PC-3 (cell line): ENCODE data around the gene NOP53. TPM values are rescaled to one million over a fixed set of nuclear protein-coding genes. Genes with fewer than 3 reads are reported as not detected.

ENCODE experiments used
- ATAC-seq: fragments of 200-7000 bp; cut with Tn5 transposase; 2 replicates; pipeline ENCODE4 v1.9.1; 2020; ENCODE audit warnings: mild to moderate bottlenecking, moderate library complexity
- BruUV-seq: library from RNA; stranded (reverse); fragments of 400-500 nt; replicated peaks from 2 replicates; lab custom pipeline; 2021; lab: Mats Ljungman, UMichigan
- CTCF ChIA-PET: fragments of 300-600 bp; sonication (Branson Sonifier 250); formaldehyde crosslinking; loops from one replicate; lab custom pipeline; 2022; ENCODE audit warnings: antibody characterized with exemption; lab: Charles Lee
- POLR2A ChIA-PET: fragments of 300-600 bp; sonication (Branson Sonifier 250); formaldehyde crosslinking; loops from one replicate; lab custom pipeline; 2022; ENCODE audit warnings: antibody characterized with exemption; ENCODE audit not compliant: unreplicated experiment; lab: Charles Lee
- DNase-seq: peaks from one replicate; pipeline ENCODE4 v3.0.0-alpha.2; 2015
- H2AFZ ChIP-seq: fragments of 300-600 bp; sonication (generic); 2 replicates; pipeline ENCODE4 v1.6.0; 2016; ENCODE audit warnings: antibody characterized with exemption, low read length
- H3F3A ChIP-seq: fragments of 300-600 bp; sonication (generic); one replicate; pipeline ENCODE4 v1.6.0; 2017; ENCODE audit warnings: antibody characterized with exemption, low read length, control low read depth, mild to moderate bottlenecking; ENCODE audit not compliant: unreplicated experiment
- H3K27ac ChIP-seq: fragments of 300-600 bp; sonication (generic); 2 replicates; pipeline ENCODE4 v1.5.1; 2016; ENCODE audit warnings: mild to moderate bottlenecking, low read length
- H3K27me3 ChIP-seq: fragments of 300-600 bp; sonication (generic); 2 replicates; pipeline ENCODE4 v1.6.1; 2016; ENCODE audit warnings: low read length, mixed read lengths
- H3K36me3 ChIP-seq: fragments of 300-600 bp; sonication (generic); 2 replicates; pipeline ENCODE4 v1.6.1; 2016; ENCODE audit warnings: low read depth, mixed run types, low read length, mixed read lengths
- H3K4me1 ChIP-seq: fragments of 300-600 bp; sonication (generic); 2 replicates; pipeline ENCODE4 v1.5.1; 2016; ENCODE audit warnings: low read length; ENCODE audit not compliant: insufficient read depth
- H3K4me2 ChIP-seq: fragments of 300-600 bp; sonication (generic); 2 replicates; pipeline ENCODE4 v1.6.0; 2016; ENCODE audit warnings: low read length
- H3K4me3 ChIP-seq: fragments of 300-600 bp; sonication (generic); 2 replicates; pipeline ENCODE4 v1.5.1; 2016; ENCODE audit warnings: mild to moderate bottlenecking, low read length, mixed read lengths
- H3K79me2 ChIP-seq: fragments of 300-600 bp; sonication (generic); 2 replicates; pipeline ENCODE4 v1.6.1; 2017; ENCODE audit warnings: low read length, mixed read lengths
- H3K9ac ChIP-seq: fragments of 300-600 bp; sonication (generic); 2 replicates; pipeline ENCODE4 v1.6.0; 2016; ENCODE audit warnings: mild to moderate bottlenecking, low read length
- H3K9me2 ChIP-seq: fragments of 300-600 bp; sonication (generic); replicated peaks from 2 replicates; pipeline ENCODE4 v1.6.1; 2016; ENCODE audit warnings: mixed run types, low read length, mixed read lengths
- H3K9me3 ChIP-seq: fragments of 300-600 bp; sonication (generic); 2 replicates; pipeline ENCODE4 v1.6.1; 2016; ENCODE audit warnings: low read length, mixed read lengths
- H4K20me1 ChIP-seq: fragments of 300-600 bp; sonication (generic); 2 replicates; pipeline ENCODE4 v1.6.1; 2016; ENCODE audit warnings: low read length, mixed read lengths
- EZH2 ChIP-seq: fragments of 300-600 bp; sonication (generic); IDR thresholded peaks from one replicate; pipeline ENCODE4 v1.6.1; 2017; ENCODE audit warnings: antibody characterized with exemption, mild to moderate bottlenecking, low read length; ENCODE audit not compliant: unreplicated experiment
- EZH2phosphoT487 ChIP-seq: fragments of 300-600 bp; sonication (generic); IDR thresholded peaks from 2 replicates; pipeline ENCODE4 v1.6.1; 2018; ENCODE audit warnings: mild to moderate bottlenecking, antibody characterized with exemption, low read length, borderline replicate concordance
- intact Hi-C: fragments of 100-400 bp; cut with micrococcal nuclease; formaldehyde crosslinking; loops from 2 replicates; pipeline ENCODE4 v1.9.0; 2023
- total RNA-seq: library from RNA; depleted of rRNA; stranded (reverse); fragments of >200 nt; gene quantifications from 2 replicates; pipeline ENCODE4 v1.2.3, GENCODE V29; 2014
- TF ChIP-seq, protein P1 (sequence below): fragments of 300-600 bp; sonication (generic); conservative IDR thresholded peaks from 2 replicates; pipeline ENCODE4 v1.5.1; 2017; ENCODE audit warnings: antibody characterized with exemption, low read depth, mild to moderate bottlenecking, low read length

The NOP53 gene
- total RNA-seq, 1 experiment from 2014 or later: 61.5 TPM

DNA sequence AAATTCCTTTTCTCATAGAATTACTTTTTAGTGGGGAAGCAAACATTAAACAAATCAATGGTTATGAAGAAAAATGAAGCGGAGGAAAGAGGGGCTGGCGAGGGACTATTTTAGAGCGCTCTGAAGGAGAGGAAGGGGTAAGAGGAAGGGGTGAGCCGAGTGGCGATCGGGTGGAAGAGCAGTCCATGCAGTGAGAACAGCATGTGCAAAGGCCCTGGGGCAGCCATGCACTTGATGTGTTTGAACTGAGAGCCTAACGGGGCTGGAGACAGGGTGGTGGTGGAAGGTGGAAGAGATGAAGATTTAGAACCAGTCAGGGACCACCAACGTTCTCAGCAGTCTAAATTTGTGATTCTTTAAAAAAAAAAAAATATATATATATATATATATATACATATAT lies 14.4 kb upstream of the NOP53 start:
- Histone ChIP-seq H3K4me1 (peaks cover 16% of the 10 kb centered on the region), H4K20me1 (no peaks in the 10 kb centered on the region), H3K9me2 (no peaks in the 10 kb centered on the region), H3K27ac (no peak overlapping the region), H3K9ac (no peak overlapping the region), H3K4me3 (no peak overlapping the region), H3K79me2 (no peaks in the 10 kb centered on the region), H3K36me3 (no peaks in the 10 kb centered on the region), H3K4me2 (no peak overlapping the region), H2AFZ (no peak overlapping the region), H3K9me3 (no peaks in the 10 kb centered on the region), H3F3A (peaks cover 13% of the 10 kb centered on the region), H3K27me3 (no peaks in the 10 kb centered on the region)
- POLR2A ChIA-PET: no interaction called here
- ATAC-seq (no peak), DNase-seq (no peak)
- BruUV-seq: no TSS peak
- intact Hi-C loops: no loop called here
- no peak for TF ChIP-seq EZH2
- TF ChIP-seq EZH2phosphoT487: no peak
- TF ChIP-seq, protein P1, sequence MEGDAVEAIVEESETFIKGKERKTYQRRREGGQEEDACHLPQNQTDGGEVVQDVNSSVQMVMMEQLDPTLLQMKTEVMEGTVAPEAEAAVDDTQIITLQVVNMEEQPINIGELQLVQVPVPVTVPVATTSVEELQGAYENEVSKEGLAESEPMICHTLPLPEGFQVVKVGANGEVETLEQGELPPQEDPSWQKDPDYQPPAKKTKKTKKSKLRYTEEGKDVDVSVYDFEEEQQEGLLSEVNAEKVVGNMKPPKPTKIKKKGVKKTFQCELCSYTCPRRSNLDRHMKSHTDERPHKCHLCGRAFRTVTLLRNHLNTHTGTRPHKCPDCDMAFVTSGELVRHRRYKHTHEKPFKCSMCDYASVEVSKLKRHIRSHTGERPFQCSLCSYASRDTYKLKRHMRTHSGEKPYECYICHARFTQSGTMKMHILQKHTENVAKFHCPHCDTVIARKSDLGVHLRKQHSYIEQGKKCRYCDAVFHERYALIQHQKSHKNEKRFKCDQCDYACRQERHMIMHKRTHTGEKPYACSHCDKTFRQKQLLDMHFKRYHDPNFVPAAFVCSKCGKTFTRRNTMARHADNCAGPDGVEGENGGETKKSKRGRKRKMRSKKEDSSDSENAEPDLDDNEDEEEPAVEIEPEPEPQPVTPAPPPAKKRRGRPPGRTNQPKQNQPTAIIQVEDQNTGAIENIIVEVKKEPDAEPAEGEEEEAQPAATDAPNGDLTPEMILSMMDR: no peak
- CTCF ChIA-PET: no interaction called here

DNA sequence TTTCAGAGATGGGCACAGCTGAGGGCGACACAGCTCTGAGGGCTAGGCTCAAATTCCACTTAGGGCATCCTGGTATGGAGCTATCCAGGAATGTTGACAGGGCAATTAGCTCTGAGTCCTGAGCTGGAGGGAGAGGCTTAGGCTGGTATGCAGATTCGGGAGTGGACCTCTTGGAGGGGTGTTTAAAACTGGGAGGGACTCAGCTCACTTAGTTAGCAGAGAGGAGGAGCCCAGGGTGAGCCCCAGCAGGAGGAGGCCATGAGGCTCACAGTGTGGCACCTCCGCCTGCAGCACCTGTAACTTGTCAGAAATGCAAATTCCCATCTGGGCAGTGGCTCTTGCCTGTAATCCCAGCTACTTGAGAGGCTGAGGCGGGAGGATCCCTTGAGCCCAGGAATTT lies 10.2 kb upstream of the NOP53 start:
- no peak overlapping the region for H3K27ac ChIP-seq
- ChIA-PET CTCF (no interaction called here), POLR2A (no interaction called here)
- no peaks in the 10 kb centered on the region for H3K27me3 ChIP-seq
- no peaks in the 10 kb centered on the region for H3K9me2 ChIP-seq
- no peak overlapping the region for H3K4me3 ChIP-seq
- H4K20me1 ChIP-seq: no peaks in the 10 kb centered on the region
- H3K4me2 ChIP-seq: no peak overlapping the region
- TF ChIP-seq, protein P1: no peak
- TF ChIP-seq EZH2phosphoT487: no peak
- TF ChIP-seq EZH2: no peak
- no TSS peak for BruUV-seq
- H3K9ac ChIP-seq: no peak overlapping the region
- H3K36me3 ChIP-seq: no peaks in the 10 kb centered on the region
- H3K9me3 ChIP-seq: no peaks in the 10 kb centered on the region
- intact Hi-C loops: no loop called here
- ATAC-seq: no peak
- peaks cover 5% of the 10 kb centered on the region for H3F3A ChIP-seq
- no peak for DNase-seq
- H3K79me2 ChIP-seq: no peaks in the 10 kb centered on the region
- H3K4me1 ChIP-seq: peaks cover 3% of the 10 kb centered on the region; the same call in 1 of the 2 replicates
- no peak overlapping the region for H2AFZ ChIP-seq

DNA sequence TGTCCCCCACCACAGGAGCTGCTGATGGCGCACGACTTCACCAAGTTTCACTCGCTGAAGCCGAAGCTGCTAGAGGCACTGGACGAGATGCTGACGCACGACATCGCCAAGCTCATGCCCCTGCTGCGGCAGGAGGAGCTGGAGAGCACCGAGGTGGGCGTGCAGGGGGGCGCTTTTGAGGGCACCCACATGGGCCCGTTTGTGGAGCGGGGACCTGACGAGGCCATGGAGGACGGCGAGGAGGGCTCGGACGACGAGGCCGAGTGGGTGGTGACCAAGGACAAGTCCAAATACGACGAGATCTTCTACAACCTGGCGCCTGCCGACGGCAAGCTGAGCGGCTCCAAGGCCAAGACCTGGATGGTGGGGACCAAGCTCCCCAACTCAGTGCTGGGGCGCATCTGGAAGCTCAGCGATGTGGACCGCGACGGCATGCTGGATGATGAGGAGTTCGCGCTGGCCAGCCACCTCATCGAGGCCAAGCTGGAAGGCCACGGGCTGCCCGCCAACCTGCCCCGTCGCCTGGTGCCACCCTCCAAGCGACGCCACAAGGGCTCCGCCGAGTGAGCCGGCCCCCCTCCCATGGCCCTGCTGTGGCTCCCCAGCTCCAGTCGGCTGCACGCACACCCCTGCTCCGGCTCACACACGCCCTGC lies 4.4 kb upstream of the NOP53 start:
- Histone ChIP-seq H3K4me2 (no peak overlapping the region), H3K79me2 (peaks cover 3% of the 10 kb centered on the region), H4K20me1 (no peaks in the 10 kb centered on the region), H3K36me3 (no peaks in the 10 kb centered on the region), H3K4me1 (peaks cover 15% of the 10 kb centered on the region), H3K9me2 (no peaks in the 10 kb centered on the region), H3K4me3 (no peak overlapping the region), H3K27me3 (no peaks in the 10 kb centered on the region), H3F3A (no peaks in the 10 kb centered on the region), H3K9ac (no peak overlapping the region), H2AFZ (no peak overlapping the region), H3K27ac (no peak overlapping the region), H3K9me3 (no peaks in the 10 kb centered on the region)
- TF ChIP-seq, protein P1: no peak
- no peak for TF ChIP-seq EZH2
- TF ChIP-seq EZH2phosphoT487: no peak
- BruUV-seq: no TSS peak
- CTCF ChIA-PET: no interaction called here
- POLR2A ChIA-PET: no interaction called here
- ATAC-seq (no peak), DNase-seq (no peak)
- intact Hi-C loops: no loop called here
